HepG2 (cell line): ENCODE results near the gene TP53. TPM values are rescaled to one million over a fixed set of nuclear protein-coding genes. Genes with fewer than 3 reads are reported as not detected.

Source experiments
- FOXA1 ChIP-seq, 2 experiments: fragments of 450-650 bp in 1 of 2; sonication (generic) in 1 of 2; formaldehyde crosslinking in 1 of 2; IDR thresholded peaks; 2 replicates each; pipeline versions ENCODE4 v1.4.0 to v1.6.1; 2016 to 2020; ENCODE audit warnings: missing genetic modification reagents in 1 of 2
- IRF1 ChIP-seq: sonication (generic); formaldehyde crosslinking; IDR thresholded peaks from 2 replicates; pipeline ENCODE4 v1.4.0; 2020; ENCODE audit warnings: low read depth, mild to moderate bottlenecking, missing genetic modification reagents
- KDM4B ChIP-seq: sonication (generic); formaldehyde crosslinking; IDR thresholded peaks from 2 replicates; pipeline ENCODE4 v1.4.0; 2020; ENCODE audit warnings: missing genetic modification reagents
- KLF11 ChIP-seq: IDR thresholded peaks from 2 replicates; pipeline ENCODE4 v1.6.1; 2016; ENCODE audit warnings: missing compliant biosample characterization
- PAF1 ChIP-seq: IDR thresholded peaks from 2 replicates; pipeline ENCODE4 v1.6.1; 2016; ENCODE audit warnings: missing genetic modification reagents, missing compliant biosample characterization
- PRDM10 ChIP-seq: sonication (generic); formaldehyde crosslinking; IDR thresholded peaks from 2 replicates; pipeline ENCODE4 v1.4.0; 2020; ENCODE audit warnings: low read depth, missing genetic modification reagents
- RFX3 ChIP-seq: IDR thresholded peaks from 2 replicates; pipeline ENCODE4 v1.6.1; 2016; ENCODE audit warnings: missing biosample characterization, missing genetic modification reagents
- TFDP2 ChIP-seq: sonication (generic); formaldehyde crosslinking; IDR thresholded peaks from 2 replicates; pipeline ENCODE4 v1.4.0; 2020; ENCODE audit warnings: missing genetic modification reagents
- THAP11 ChIP-seq: IDR thresholded peaks from 2 replicates; pipeline ENCODE4 v1.6.1; 2016; ENCODE audit warnings: missing biosample characterization, missing genetic modification reagents
- XRCC5 ChIP-seq: fragments of 200-400 bp; formaldehyde crosslinking; optimal IDR thresholded peaks from 2 replicates; pipeline ENCODE3; 2017; ENCODE audit warnings: mild to moderate bottlenecking, low read length
- ZNF644 ChIP-seq: IDR thresholded peaks from 2 replicates; pipeline ENCODE4 v1.6.1; 2016; ENCODE audit warnings: low read depth
- ZNF800 ChIP-seq: sonication (generic); formaldehyde crosslinking; IDR thresholded peaks from 2 replicates; pipeline ENCODE4 v1.4.0; 2020; ENCODE audit warnings: missing genetic modification reagents
- polyA plus RNA-seq, 8 experiments: library from polyadenylated mRNA; depleted of rRNA in 3 of 8; stranded (reverse) in 7 of 8; unstranded in 1 of 8; fragments of >200 nt; fragmentation: Illumina TruSeq in 4 of 8; extraction: Trizol in 4 of 8; gene quantifications; 2 replicates each; pipeline versions ENCODE4 v1.2.1 to v1.2.3, GENCODE V29; 2011 to 2016; ENCODE audit warnings: low read depth in 4 of 8, missing spikeins in 1 of 8, mixed read lengths in 1 of 8; ENCODE audit not compliant: insufficient read depth in 1 of 8
- total RNA-seq, 5 experiments: library from RNA; depleted of rRNA; stranded (reverse); fragments of >200 nt; fragmentation: Illumina TruSeq; extraction: Trizol; gene quantifications; 2 replicates each; pipeline ENCODE4 v1.2.3, GENCODE V29; 2016; ENCODE audit warnings: low read depth in 1 of 5

Gene TP53
- total and polyA plus RNA-seq, 2 of the 13 experiments (the other 11 are each of a cell fraction or from before 2014, with no cell fraction given), result 17.1 to 29.9 TPM

- TF ChIP-seq XRCC5 (peak; percentile 76), TFDP2 (CRISPR knock-in tag) (peak; percentile 59; the same call in 1 of the 2 replicates), THAP11 (peak; percentile 80), KDM4B (peak; percentile 30; the same call in 1 of the 2 replicates), IRF1 (no peak), KLF11 (no peak), ZNF644 (no peak), RFX3 (peak; percentile 92), ZNF800 (CRISPR knock-in tag) (peak; percentile 85), PRDM10 (CRISPR knock-in tag) (peak; percentile 50; the same call in 1 of the 2 replicates), PAF1 (CRISPR knock-in tag) (no peak), FOXA1 (IDR thresholded peaks at IDR 0.05) (no peak), FOXA1 (CRISPR knock-in tag; IDR thresholded peaks at IDR 0.05) (no peak)
- TF ChIP-seq, all 625 proteins: peak for 108
Measured at GRCh38 chr17:7716901-7717755, 29.8 kb upstream of the TP53 start, which contains the start of gene DNAH2 (continued).
